HG03442 (cell line): ENCODE measurements around the gene PRCC.
"Not testable (repeated sequence)": the region's sequence is repeated elsewhere in the genome, so short reads cannot be mapped to it uniquely, and the experiment has no call there.

ENCODE experiments used
- ATAC-seq: cut with Tn5 transposase; IDR thresholded peaks from one replicate; pipeline ENCODE4 v1.9.1; 2021; ENCODE audit warnings: mild to moderate bottlenecking, moderate library complexity; ENCODE audit not compliant: unreplicated experiment

PRCC gene

GRCh38 chr1:156757572-156758253 is 9.6 kb upstream of the PRCC start:
- ATAC-seq, result not testable (repeated sequence)

- ATAC-seq, result no peak
These were observed 7.1 kb upstream of the PRCC start for GRCh38 chr1:156760092-156760795.

GRCh38 chr1:156760796-156761104 is 6.6 kb upstream of the PRCC start:
- no peak for ATAC-seq

- ATAC-seq, result not testable (repeated sequence)
These were observed 2.2 kb upstream of the PRCC start for GRCh38 chr1:156765136-156765535.

- ATAC-seq, result no peak
These were observed 1.7 kb upstream of the PRCC start for GRCh38 chr1:156765666-156766065.

DNA sequence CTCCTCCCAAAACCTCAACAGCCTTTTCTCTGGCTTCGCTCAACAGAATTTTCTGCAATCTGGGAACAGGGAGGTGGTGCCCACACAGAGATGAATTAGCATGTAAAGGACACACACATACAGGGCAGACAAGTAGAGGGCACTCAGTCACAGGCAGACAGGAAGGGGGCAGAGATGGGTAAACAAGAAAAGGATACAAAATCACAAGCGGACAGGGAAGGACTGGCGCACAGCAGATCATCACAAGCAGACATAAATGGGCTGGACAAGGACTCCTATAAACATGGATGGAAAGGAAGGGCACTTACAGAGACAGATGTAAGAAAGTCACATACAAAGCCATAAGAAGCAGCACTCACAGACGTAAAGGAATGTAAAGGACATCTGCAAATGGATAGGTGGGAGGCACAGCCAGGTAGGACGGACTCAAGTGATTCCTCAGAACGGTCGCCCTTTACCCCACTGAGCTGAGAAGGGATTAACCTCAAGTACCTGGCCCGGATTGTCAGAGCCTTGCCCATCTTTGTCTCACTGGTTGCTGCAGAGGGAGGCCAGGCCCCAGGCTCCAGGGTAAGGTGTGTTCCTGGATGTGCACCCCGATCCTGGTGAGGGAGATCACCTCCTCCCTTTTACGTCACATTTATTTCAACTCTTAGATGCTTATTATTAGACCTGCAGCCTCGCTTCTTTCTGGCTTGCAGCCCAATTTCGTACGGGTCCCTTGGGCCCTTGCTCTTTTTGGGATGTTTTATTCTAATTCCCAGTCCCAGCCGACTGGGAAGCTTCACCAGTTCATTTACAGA is 836 bp upstream of the PRCC start:
- ATAC-seq, result peak; percentile 6

DNA sequence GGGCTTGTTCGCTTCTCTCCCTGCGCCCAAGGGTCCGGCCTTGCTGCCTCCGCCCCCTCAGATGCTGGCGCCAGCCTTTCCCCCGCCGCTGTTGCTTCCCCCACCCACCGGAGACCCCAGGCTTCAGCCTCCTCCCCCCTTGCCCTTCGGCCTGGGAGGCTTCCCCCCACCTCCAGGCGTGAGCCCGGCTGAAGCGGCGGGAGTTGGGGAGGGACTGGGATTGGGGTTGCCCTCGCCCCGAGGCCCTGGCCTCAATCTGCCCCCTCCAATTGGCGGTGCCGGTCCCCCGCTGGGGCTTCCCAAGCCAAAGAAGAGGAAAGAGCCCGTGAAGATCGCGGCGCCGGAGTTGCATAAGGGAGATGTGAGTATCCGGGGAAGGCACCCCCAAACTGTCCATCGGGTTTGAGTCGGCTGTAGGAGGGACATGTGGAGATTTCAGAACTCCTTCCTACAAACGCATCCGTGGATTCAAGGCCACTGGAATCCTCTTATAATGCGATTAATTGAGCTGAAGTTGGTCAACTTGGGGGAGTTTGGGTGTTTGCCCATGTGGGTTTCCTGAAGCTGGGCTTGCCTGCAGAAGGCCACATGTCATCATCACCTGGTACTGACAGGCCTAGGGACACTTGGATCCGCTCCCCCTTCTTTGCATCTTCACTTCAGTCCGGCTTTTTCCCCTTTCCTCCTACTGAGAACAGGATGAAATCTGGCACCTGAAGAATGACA is 707 bp downstream of the PRCC start:
- ATAC-seq, result no peak

- ATAC-seq, result no peak
These were observed 1.4 kb downstream of the PRCC start for GRCh38 chr1:156768610-156769295.

GRCh38 chr1:156772222-156772621 is 4.9 kb downstream of the PRCC start:
- no peak for ATAC-seq

DNA sequence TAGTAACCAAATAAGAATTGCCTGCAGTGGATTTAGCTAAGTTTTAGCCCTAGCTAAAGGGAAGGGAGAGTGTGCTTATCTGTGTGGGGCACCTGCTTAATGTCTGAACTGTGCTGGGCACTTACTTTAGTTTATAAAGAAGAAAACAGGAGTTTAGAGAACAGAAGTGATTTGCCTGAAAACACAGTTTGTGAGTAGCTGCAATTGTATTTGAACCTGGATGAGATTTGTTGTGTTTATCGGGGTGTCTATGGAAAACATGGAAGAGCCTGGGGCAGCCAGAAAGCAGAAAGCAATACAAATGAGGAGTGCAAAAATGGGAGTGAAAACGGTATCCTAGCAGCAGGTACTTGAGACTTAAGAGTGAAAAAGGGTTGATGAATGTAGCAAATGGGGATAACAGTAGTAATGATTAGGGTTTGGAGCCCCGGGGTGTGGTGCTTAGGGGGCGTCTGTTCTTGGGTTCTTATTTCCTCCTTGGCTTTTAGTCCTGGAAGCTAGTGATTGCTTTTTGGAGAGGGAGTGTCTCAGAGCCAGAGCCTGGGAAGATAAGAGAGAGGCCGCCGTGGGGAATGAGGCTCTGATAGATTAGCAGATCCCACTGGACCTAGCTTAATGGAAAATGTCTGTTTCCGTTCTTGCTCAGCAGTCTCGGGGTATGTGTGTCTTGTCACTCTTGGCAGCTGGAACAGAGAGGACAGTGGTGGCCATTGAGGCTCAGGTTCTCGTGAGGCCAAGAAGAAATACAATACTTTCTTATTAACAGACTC is 5.6 kb downstream of the PRCC start:
- ATAC-seq, result no peak

DNA sequence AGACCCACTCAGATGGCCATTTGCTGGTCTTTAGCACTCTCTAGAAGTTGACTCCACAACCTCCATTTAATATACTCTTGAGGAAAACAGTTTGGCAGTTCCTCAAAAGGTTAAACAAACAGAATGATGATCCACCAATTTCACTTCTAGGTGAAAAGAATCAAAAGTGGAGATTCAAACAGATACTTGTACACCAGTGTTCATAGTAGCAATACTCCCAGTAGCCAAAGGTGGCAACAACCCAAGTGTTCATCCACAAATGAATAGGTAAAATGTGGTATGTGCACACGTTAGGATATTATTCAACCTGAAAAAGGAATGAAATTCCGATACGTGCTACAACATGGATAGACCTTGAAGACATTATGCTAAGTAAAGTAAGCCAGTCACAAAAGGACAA is 6.3 kb downstream of the PRCC start:
- ATAC-seq, result no peak

DNA sequence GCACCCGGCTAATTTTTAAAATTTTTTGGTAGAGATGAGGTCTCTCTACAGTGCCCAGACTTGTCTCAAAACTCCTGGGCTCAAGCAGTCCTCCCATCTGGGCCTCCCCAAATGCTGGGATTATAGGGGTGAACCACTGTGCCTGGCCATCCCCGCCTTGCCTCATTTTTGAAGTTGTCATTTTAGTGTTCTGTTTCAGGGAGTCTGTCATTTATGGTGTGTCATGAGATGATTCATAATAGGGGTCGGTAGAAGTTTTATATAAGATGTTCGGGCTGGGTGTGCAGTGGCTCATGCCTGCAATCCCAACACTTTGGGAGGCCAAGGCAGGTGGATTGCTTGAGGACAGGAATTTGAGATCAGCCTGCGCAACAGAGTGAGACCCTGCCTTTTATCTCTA is 8.5 kb downstream of the PRCC start:
- ATAC-seq, result no peak

- ATAC-seq, result no peak
These were observed 9.6 kb downstream of the PRCC start for GRCh38 chr1:156776942-156777341.

GRCh38 chr1:156777573-156777972 is 10.2 kb downstream of the PRCC start:
- ATAC-seq, result no peak

DNA sequence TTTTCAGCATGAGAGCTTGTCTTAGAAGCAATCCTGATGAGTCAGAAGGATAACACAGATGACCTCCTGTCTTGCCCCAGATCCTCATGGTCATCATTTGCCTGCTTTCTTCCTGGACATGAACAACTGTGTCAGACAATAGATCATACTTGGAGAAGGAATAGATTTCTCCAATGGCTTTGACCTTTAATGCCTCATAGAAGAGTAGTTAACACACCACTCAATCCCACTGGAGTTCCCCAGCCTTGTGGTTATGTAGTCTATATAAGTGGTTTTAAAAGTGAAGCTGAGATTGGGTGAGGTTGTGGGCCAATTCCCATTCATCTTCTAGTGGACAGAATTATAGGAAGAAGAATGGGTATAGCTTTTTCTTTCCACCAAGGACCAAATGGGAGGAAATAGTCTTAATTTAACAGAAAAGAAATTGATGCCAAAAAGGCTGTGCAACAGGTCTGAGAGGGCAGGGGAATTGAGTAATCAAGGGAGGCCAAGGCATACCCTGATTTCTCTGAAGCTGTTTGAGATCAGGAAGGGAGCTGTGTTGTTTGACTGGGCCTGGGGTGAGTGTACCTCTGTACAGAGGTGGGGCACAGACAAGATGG is 14.4 kb downstream of the PRCC start:
- ATAC-seq, result no peak

- ATAC-seq, result no peak
These were observed 18.1 kb downstream of the PRCC start for GRCh38 chr1:156785458-156785857.

DNA sequence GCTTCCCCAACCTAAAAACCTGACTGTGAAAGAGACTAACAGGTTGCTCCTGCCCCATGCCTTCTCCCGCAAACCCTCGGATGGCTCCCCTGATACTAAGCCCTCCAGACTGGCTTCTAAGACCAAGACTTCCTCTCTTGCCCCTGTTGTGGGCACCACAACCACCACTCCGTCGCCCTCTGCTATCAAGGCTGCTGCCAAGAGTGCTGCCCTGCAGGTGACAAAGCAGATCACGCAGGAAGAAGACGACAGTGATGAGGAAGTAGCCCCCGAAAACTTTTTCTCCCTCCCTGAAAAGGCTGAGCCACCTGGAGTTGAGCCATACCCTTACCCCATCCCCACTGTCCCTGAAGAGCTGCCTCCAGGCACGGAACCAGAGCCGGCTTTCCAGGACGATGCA is 19.3 kb downstream of the PRCC start:
- no peak for ATAC-seq

- ATAC-seq, result no peak
These were observed 20.8 kb downstream of the PRCC start for GRCh38 chr1:156788136-156788535.

GRCh38 chr1:156789621-156790318 is 22.4 kb downstream of the PRCC start:
- no peak for ATAC-seq
